Mucosa of descending colon (tissue), 3 donors: ENCODE data around the gene RNF144A. TPM values are rescaled to one million over a fixed set of nuclear protein-coding genes. Genes with fewer than 3 reads are reported as not detected.

ENCODE experiments used
- ATAC-seq: fragments of 200-7000 bp; cut with Tn5 transposase; one replicate; pipeline ENCODE4 v1.9.1; 2020; ENCODE audit warnings: mild to moderate bottlenecking, moderate library complexity
- DNase-seq, 3 donors: peaks; one replicate each; pipeline ENCODE4 v3.0.0-alpha.2; 2020
- H3K36me3 ChIP-seq: fragments of 200-600 bp; one replicate; pipeline ENCODE4 v1.8.0; 2021; ENCODE audit warnings: low read depth, mild to moderate bottlenecking
- H3K4me1 ChIP-seq: fragments of 200-600 bp; one replicate; pipeline ENCODE4 v1.8.0; 2021; ENCODE audit warnings: low read depth, mild to moderate bottlenecking
- H3K4me3 ChIP-seq: fragments of 200-600 bp; one replicate; pipeline ENCODE4 v1.8.0; 2021; ENCODE audit warnings: mild to moderate bottlenecking
- H3K9me3 ChIP-seq: fragments of 200-600 bp; one replicate; pipeline ENCODE4 v1.8.0; 2021; ENCODE audit warnings: mild to moderate bottlenecking
- CTCF ChIP-seq: fragments of 200-600 bp; IDR thresholded peaks from one replicate; pipeline ENCODE4 v1.8.0; 2022; ENCODE audit warnings: antibody characterized with exemption, mild to moderate bottlenecking
- intact Hi-C, 2 donors: fragments of 100-400 bp; cut with DNase I in 1 of 2; cut with micrococcal nuclease in 1 of 2; formaldehyde crosslinking; loops; one replicate each; pipeline versions ENCODE4 v1.11.0 to v1.11.1; 2022; cut with DNase I, micrococcal nuclease
- total RNA-seq, 3 donors: library from RNA; stranded (reverse); fragmentation: NEBNext Ultra II Directional in 2 of 3; extraction: Animal tissue kit (Norgen Biotek cat#: 25700) in 2 of 3; gene quantifications; one replicate each; pipeline versions ENCODE4 v1.2.1 to v1.2.4, GENCODE V29; 2021 to 2023
- donor health status: DM: no; HTN: no; CAD: no; lungs with moderate emphysema.
- donor health status: DM: no; HTN: no; CAD: no.
- donor health status: DM: no; HTN: yes; CAD: no.

RNF144A gene
- total RNA-seq, 3 donors from 2014 or later: 14.3 to 18.7 (median 18.3) TPM

GRCh38 chr2:6930923-6931647 is 13.9 kb downstream of the RNF144A start:
- H3K36me3 ChIP-seq: no peaks in the 10 kb centered on the region
- intact Hi-C loops: no loop called here
- no peak for TF ChIP-seq CTCF
- ATAC-seq (no peak), DNase-seq (no peak)
- H3K4me3 ChIP-seq: no peak overlapping the region
- no peaks in the 10 kb centered on the region for H3K4me1 ChIP-seq
- H3K9me3 ChIP-seq: no peaks in the 10 kb centered on the region

GRCh38 chr2:6931753-6932152 is 14.5 kb downstream of the RNF144A start:
- Histone ChIP-seq H3K4me3 (no peak overlapping the region), H3K4me1 (no peaks in the 10 kb centered on the region), H3K9me3 (no peaks in the 10 kb centered on the region), H3K36me3 (no peaks in the 10 kb centered on the region)
- ATAC-seq: no peak
- TF ChIP-seq CTCF: no peak
- intact Hi-C loops: no loop called here
- DNase-seq: no peak

GRCh38 chr2:6932206-6932605 is 15.0 kb downstream of the RNF144A start:
- DNase-seq (no peak), ATAC-seq (no peak)
- no peaks in the 10 kb centered on the region for H3K36me3 ChIP-seq
- no peak overlapping the region for H3K4me3 ChIP-seq
- intact Hi-C loops: no loop called here
- TF ChIP-seq CTCF: no peak
- H3K9me3 ChIP-seq: no peaks in the 10 kb centered on the region
- no peaks in the 10 kb centered on the region for H3K4me1 ChIP-seq

GRCh38 chr2:6932828-6933227 is 15.6 kb downstream of the RNF144A start:
- DNase-seq (no peak), ATAC-seq (no peak)

GRCh38 chr2:6933911-6934310 is 16.7 kb downstream of the RNF144A start:
- ATAC-seq: no peak
- no peaks in the 10 kb centered on the region for H3K9me3 ChIP-seq
- H3K4me3 ChIP-seq: no peak overlapping the region
- DNase-seq: no peak
- H3K36me3 ChIP-seq: no peaks in the 10 kb centered on the region
- intact Hi-C loops: no loop called here
- H3K4me1 ChIP-seq: no peaks in the 10 kb centered on the region
- no peak for TF ChIP-seq CTCF

More at GRCh38 chr2:6932828-6933227, 15.6 kb downstream of the RNF144A start:
- Histone ChIP-seq H3K9me3 (no peaks in the 10 kb centered on the region), H3K36me3 (no peaks in the 10 kb centered on the region), H3K4me3 (no peak overlapping the region), H3K4me1 (no peaks in the 10 kb centered on the region)
- TF ChIP-seq CTCF: no peak
- intact Hi-C loops: no loop called here

- DNase-seq: no peak
- ATAC-seq: no peak
- no peaks in the 10 kb centered on the region for H3K36me3 ChIP-seq
- H3K4me1 ChIP-seq: no peaks in the 10 kb centered on the region
- H3K4me3 ChIP-seq: no peak overlapping the region
- H3K9me3 ChIP-seq: no peaks in the 10 kb centered on the region
- intact Hi-C loops: no loop called here
- TF ChIP-seq CTCF: no peak
Observed at GRCh38 chr2:6934345-6934744, 17.1 kb downstream of the RNF144A start.
